HCT116 (cell line): ENCODE results near the gene IQGAP2.

Source experiments
- ATF3 ChIP-seq: IDR thresholded peaks from 2 replicates; pipeline ENCODE4 v1.6.1; 2012
- CBX3 ChIP-seq: IDR thresholded peaks from 2 replicates; pipeline ENCODE4 v1.6.1; 2012; ENCODE audit warnings: low read depth
- CEBPB ChIP-seq: IDR thresholded peaks from 2 replicates; pipeline ENCODE4 v1.6.1; 2012; ENCODE audit warnings: low read depth
- CTCF ChIP-seq, 3 experiments: fragments of 200-600 bp in 1 of 3; sonication (generic) in 1 of 3; IDR thresholded peaks in 2 of 3; conservative IDR thresholded peaks in 1 of 3; 2 replicates each; pipeline ENCODE4 v1.5.1; 2012 to 2017; ENCODE audit warnings: low read depth in 2 of 3, low read length in 2 of 3, antibody characterized with exemption in 1 of 3, borderline replicate concordance in 1 of 3, control low read depth in 1 of 3, mild to moderate bottlenecking in 1 of 3, mixed read lengths in 1 of 3, mixed run types in 1 of 3, moderate library complexity in 1 of 3; ENCODE audit not compliant: insufficient read depth in 1 of 3
- EZH2phosphoT487 ChIP-seq: fragments of 200-600 bp; IDR thresholded peaks from 2 replicates; pipeline ENCODE4 v1.6.1; 2018; ENCODE audit warnings: antibody characterized with exemption, borderline replicate concordance
- POLR2A ChIP-seq: IDR thresholded peaks from 2 replicates; pipeline ENCODE4 v1.7.0; 2011; ENCODE audit warnings: borderline replicate concordance; ENCODE audit not compliant: insufficient read depth, insufficient read length; ENCODE audit errors: extremely low read depth
- POLR2AphosphoS5 ChIP-seq: IDR thresholded peaks from 2 replicates; pipeline ENCODE4 v1.6.1; 2011; ENCODE audit warnings: mild to moderate bottlenecking, low read depth, low read length, moderate library complexity
- RAD21 ChIP-seq: IDR thresholded peaks from 2 replicates; pipeline ENCODE4 v1.6.1; 2012; ENCODE audit warnings: low read depth, mild to moderate bottlenecking
- REST ChIP-seq: IDR thresholded peaks from 2 replicates; pipeline ENCODE4 v1.6.1; 2012; ENCODE audit warnings: low read depth
- SIN3A ChIP-seq: IDR thresholded peaks from 2 replicates; pipeline ENCODE4 v1.6.1; 2012; ENCODE audit warnings: low read depth
- TCF7L2 ChIP-seq: IDR thresholded peaks from 2 replicates; pipeline ENCODE4 v1.7.0; 2011; ENCODE audit warnings: borderline replicate concordance, inconsistent platforms; ENCODE audit not compliant: insufficient read depth, insufficient read length; ENCODE audit errors: extremely low read depth
- YY1 ChIP-seq: IDR thresholded peaks from 2 replicates; pipeline ENCODE4 v1.6.1; 2011; ENCODE audit warnings: low read length, low read depth, moderate library complexity, mild to moderate bottlenecking; ENCODE audit not compliant: insufficient replicate concordance; ENCODE audit errors: extremely low read depth
- ZFX ChIP-seq: fragments of 450-650 bp; IDR thresholded peaks from 2 replicates; pipeline ENCODE4 v1.6.1; 2017

- TF ChIP-seq CTCF (IDR thresholded peaks at IDR 0.05 in 2 of 3, conservative IDR thresholded peaks at IDR 0.05 in 1 of 3; ENCODE audit: borderline replicate concordance in 1 of 3, insufficient read depth in 1 of 3, low read depth in 2 of 3, low read length in 2 of 3) (no peak), POLR2AphosphoS5 (no peak), POLR2A (no peak), RAD21 (no peak), TCF7L2 (no peak), SIN3A (no peak), CEBPB (no peak), ZFX (no peak), REST (no peak), ATF3 (no peak), YY1 (no peak), CBX3 (no peak), EZH2phosphoT487 (no peak)
These were observed 132.5 kb downstream of the IQGAP2 start for GRCh38 chr5:76535577-76535976.
